Heart left ventricle (tissue), 13 donors: ENCODE measurements around the gene MPV17L2.

Experiments used
- CTCF ChIP-seq, 12 donors: fragments of 200-600 bp; sonication (generic) in 4 of 12; IDR thresholded peaks; one replicate each; pipeline versions ENCODE4 v1.5.0 to v1.8.0; 2018 to 2022; ENCODE audit warnings: antibody characterized with exemption in 12 of 12, mild to moderate bottlenecking in 5 of 12
- POLR2A ChIP-seq, 2 donors: fragments of 450-650 bp; IDR thresholded peaks; one replicate each; pipeline ENCODE4 v1.6.1; 2017; ENCODE audit warnings: antibody characterized with exemption in 2 of 2, mild to moderate bottlenecking in 2 of 2, moderate library complexity in 2 of 2
- donor health status: ischemic (EF 13 %, LVEDD 7.1; RV severe dilation, severe dysfunction).
- donor health status: DM: no; HTN: yes; CAD: no.
- donor health status: DM: no; HTN: no; CAD: no.
- donor health status: ischemic (EF 25% LVEDD 6.9; RV normal size, moderate dysfunction).
- donor health status: ischemic (EF 25% LVEDD 5.7; RV mildly dilated, moderate dysfunction).
- donor health status: ischemic (EF 35%, LVEDD 5.7; RV mildly dilated, moderate dysfunction).
- donor health status: nonischemic (EF 11% LVEDD 7.7; RV severe dilation, severe dysfunction).
- donor health status: DM: yes; HTN: yes; CAD: no.
- donor health status: PGD.
- donor health status: ischemic (EF 29% LVEDD 5.4; RV normal size, mild dysfunction).
- donor health status: nonischemic (EF 23%, LVEDD 6.1; RV moderate dilation, normal function).

GRCh38 chr19:18218600-18218999, 25.6 kb downstream of the MPV17L2 start:
- TF ChIP-seq POLR2A (IDR thresholded peaks at IDR 0.05) (no peak), CTCF (IDR thresholded peaks at IDR 0.05) (no peak)
